ENCODE results near the gene ROBO2. TPM values are rescaled to one million over a fixed set of nuclear protein-coding genes. Genes with fewer than 3 reads are reported as not detected.

Gene ROBO2
- polyA plus RNA-seq, 3 donors from 2014 or later = not detected

GRCh38 chr3:77096966-77097890 lies 57.3 kb downstream of the ROBO2 start:
- no peaks in the 10 kb centered on the region for H3K27me3 Mint-ChIP-seq (ENCODE audit: low read depth in 3 of 3)
- peaks cover 10 to 60% (median 32%) of the 10 kb centered on the region in 6 donors for H3K9me3 Mint-ChIP-seq
- peaks cover 0 to 3% (median 0%) of the 10 kb centered on the region in 3 donors for H3K36me3 Mint-ChIP-seq
- no peak overlapping the region for H3K27ac Mint-ChIP-seq
- no peaks in the 10 kb centered on the region for H3K4me1 Mint-ChIP-seq
- no peak overlapping the region for H3K4me3 Mint-ChIP-seq
- no peak for DNase-seq

- Mint-ChIP-seq H3K36me3 (peaks cover 0 to 3% (median 0%) of the 10 kb centered on the region in 3 donors), H3K4me1 (no peaks in the 10 kb centered on the region), H3K9me3 (peaks cover 11 to 44% (median 22%) of the 10 kb centered on the region in 6 donors), H3K27ac (no peak overlapping the region), H3K4me3 (no peak overlapping the region), H3K27me3 (ENCODE audit: low read depth in 3 of 3) (peaks cover 0 to 1% (median 0%) of the 10 kb centered on the region in 3 donors)
- no peak for DNase-seq
These were observed 63.3 kb downstream of the ROBO2 start for GRCh38 chr3:77102951-77103769.

- peaks cover 0 to 2% (median 0%) of the 10 kb centered on the region in 3 donors for H3K27me3 Mint-ChIP-seq (ENCODE audit: low read depth in 3 of 3)
- H3K4me1 Mint-ChIP-seq = no peaks in the 10 kb centered on the region
- DNase-seq = no peak
- no peak overlapping the region for H3K4me3 Mint-ChIP-seq
- H3K27ac Mint-ChIP-seq = no peak overlapping the region
- H3K36me3 Mint-ChIP-seq = no peaks in the 10 kb centered on the region
- H3K9me3 Mint-ChIP-seq = peaks cover 0 to 31% (median 8%) of the 10 kb centered on the region in 6 donors
These were observed 82.8 kb downstream of the ROBO2 start for GRCh38 chr3:77122652-77123051.

GRCh38 chr3:77125966-77126365 lies 86.1 kb downstream of the ROBO2 start:
- no peak overlapping the region for H3K27ac Mint-ChIP-seq
- H3K4me3 Mint-ChIP-seq = no peak overlapping the region
- H3K4me1 Mint-ChIP-seq = no peaks in the 10 kb centered on the region
- DNase-seq = no peak
- peaks cover 0 to 2% (median 0%) of the 10 kb centered on the region in 3 donors for H3K27me3 Mint-ChIP-seq (ENCODE audit: low read depth in 3 of 3)
- no peaks in the 10 kb centered on the region for H3K36me3 Mint-ChIP-seq
- peaks cover 7 to 36% (median 11%) of the 10 kb centered on the region in 6 donors for H3K9me3 Mint-ChIP-seq

- H3K36me3 Mint-ChIP-seq = no peaks in the 10 kb centered on the region
- H3K4me1 Mint-ChIP-seq = no peaks in the 10 kb centered on the region
- no peak for DNase-seq
- H3K27ac Mint-ChIP-seq = no peak overlapping the region
- H3K27me3 Mint-ChIP-seq (ENCODE audit: low read depth in 3 of 3) = no peaks in the 10 kb centered on the region
- H3K9me3 Mint-ChIP-seq = peaks cover 2 to 54% (median 14%) of the 10 kb centered on the region in 6 donors
- no peak overlapping the region for H3K4me3 Mint-ChIP-seq
These were observed 94.9 kb downstream of the ROBO2 start for GRCh38 chr3:77134769-77135168.

- no peak for DNase-seq
- H3K4me3 Mint-ChIP-seq = no peak overlapping the region
- H3K36me3 Mint-ChIP-seq = no peaks in the 10 kb centered on the region
- no peak overlapping the region for H3K27ac Mint-ChIP-seq
- H3K9me3 Mint-ChIP-seq = peaks cover 4 to 49% (median 14%) of the 10 kb centered on the region in 6 donors
- no peaks in the 10 kb centered on the region for H3K4me1 Mint-ChIP-seq
- H3K27me3 Mint-ChIP-seq (ENCODE audit: low read depth in 3 of 3) = no peaks in the 10 kb centered on the region
These were observed 97.7 kb downstream of the ROBO2 start for GRCh38 chr3:77137559-77137958.

GRCh38 chr3:77139624-77140023 lies 99.7 kb downstream of the ROBO2 start:
- H3K27ac Mint-ChIP-seq = no peak overlapping the region
- H3K9me3 Mint-ChIP-seq = peaks cover 7 to 53% (median 18%) of the 10 kb centered on the region in 6 donors
- DNase-seq = no peak
- no peaks in the 10 kb centered on the region for H3K4me1 Mint-ChIP-seq
- H3K27me3 Mint-ChIP-seq (ENCODE audit: low read depth in 3 of 3) = no peaks in the 10 kb centered on the region
- H3K4me3 Mint-ChIP-seq = no peak overlapping the region
- no peaks in the 10 kb centered on the region for H3K36me3 Mint-ChIP-seq

GRCh38 chr3:77141423-77141822 lies 101.5 kb downstream of the ROBO2 start:
- H3K4me1 Mint-ChIP-seq = no peaks in the 10 kb centered on the region
- H3K9me3 Mint-ChIP-seq = peaks cover 7 to 52% (median 18%) of the 10 kb centered on the region in 6 donors
- DNase-seq = no peak
- H3K4me3 Mint-ChIP-seq = no peak overlapping the region
- H3K27me3 Mint-ChIP-seq (ENCODE audit: low read depth in 3 of 3) = no peaks in the 10 kb centered on the region
- H3K27ac Mint-ChIP-seq = no peak overlapping the region
- no peaks in the 10 kb centered on the region for H3K36me3 Mint-ChIP-seq

- Mint-ChIP-seq H3K27ac (no peak overlapping the region), H3K4me3 (no peak overlapping the region), H3K27me3 (ENCODE audit: low read depth in 3 of 3) (no peaks in the 10 kb centered on the region), H3K4me1 (no peaks in the 10 kb centered on the region), H3K36me3 (no peaks in the 10 kb centered on the region), H3K9me3 (peaks cover 8 to 48% (median 19%) of the 10 kb centered on the region in 6 donors)
- DNase-seq = no peak
These were observed 102.7 kb downstream of the ROBO2 start for GRCh38 chr3:77142578-77142977.

GRCh38 chr3:77146004-77146403 lies 106.1 kb downstream of the ROBO2 start:
- H3K27me3 Mint-ChIP-seq (ENCODE audit: low read depth in 3 of 3) = no peaks in the 10 kb centered on the region
- DNase-seq = no peak
- no peaks in the 10 kb centered on the region for H3K36me3 Mint-ChIP-seq
- peaks cover 9 to 46% (median 28%) of the 10 kb centered on the region in 6 donors for H3K9me3 Mint-ChIP-seq
- H3K4me1 Mint-ChIP-seq = no peaks in the 10 kb centered on the region
- H3K27ac Mint-ChIP-seq = no peak overlapping the region
- H3K4me3 Mint-ChIP-seq = no peak overlapping the region

- no peaks in the 10 kb centered on the region for H3K36me3 Mint-ChIP-seq
- no peak for DNase-seq
- H3K9me3 Mint-ChIP-seq = peaks cover 7 to 42% (median 30%) of the 10 kb centered on the region in 6 donors
- H3K27me3 Mint-ChIP-seq (ENCODE audit: low read depth in 3 of 3) = no peaks in the 10 kb centered on the region
- no peak overlapping the region for H3K4me3 Mint-ChIP-seq
- no peaks in the 10 kb centered on the region for H3K4me1 Mint-ChIP-seq
- no peak overlapping the region for H3K27ac Mint-ChIP-seq
These were observed 108.1 kb downstream of the ROBO2 start for GRCh38 chr3:77147836-77148578.

- no peak overlapping the region for H3K4me3 Mint-ChIP-seq
- no peak for DNase-seq
- no peaks in the 10 kb centered on the region for H3K4me1 Mint-ChIP-seq
- H3K36me3 Mint-ChIP-seq = no peaks in the 10 kb centered on the region
- peaks cover 5 to 48% (median 25%) of the 10 kb centered on the region in 6 donors for H3K9me3 Mint-ChIP-seq
- no peak overlapping the region for H3K27ac Mint-ChIP-seq
- H3K27me3 Mint-ChIP-seq (ENCODE audit: low read depth in 3 of 3) = no peaks in the 10 kb centered on the region
These were observed 109.5 kb downstream of the ROBO2 start for GRCh38 chr3:77149382-77149781.

GRCh38 chr3:77150028-77150427 lies 110.1 kb downstream of the ROBO2 start:
- H3K27ac Mint-ChIP-seq = no peak overlapping the region
- H3K4me1 Mint-ChIP-seq = no peaks in the 10 kb centered on the region
- no peak for DNase-seq
- H3K4me3 Mint-ChIP-seq = no peak overlapping the region
- H3K36me3 Mint-ChIP-seq = no peaks in the 10 kb centered on the region
- peaks cover 5 to 48% (median 25%) of the 10 kb centered on the region in 6 donors for H3K9me3 Mint-ChIP-seq
- no peaks in the 10 kb centered on the region for H3K27me3 Mint-ChIP-seq (ENCODE audit: low read depth in 3 of 3)

All from immature natural killer cell (primary cell).